Hematopoietic multipotent progenitor cell (in vitro differentiated cells): ENCODE data around the gene ATRN. TPM values are rescaled to one million over a fixed set of nuclear protein-coding genes. Genes with fewer than 3 reads are reported as not detected.
"Not testable (repeated sequence)": the region's sequence is repeated elsewhere in the genome, so short reads cannot be mapped to it uniquely, and the experiment has no call there.

ENCODE experiments used
- DNase-seq, 3 donors: peaks; one replicate each; pipeline ENCODE4 v3.0.0-alpha.2; 2011 to 2015; ENCODE audit warnings: low read depth in 2 of 3, low spot score in 2 of 3
- total RNA-seq: library from RNA; depleted of rRNA; stranded (reverse); fragments of >200 nt; gene quantifications from one replicate; pipeline ENCODE4 v1.2.3, GENCODE V29; 2012

Gene ATRN
- total RNA-seq, 1 donor = 32.3 TPM

DNA sequence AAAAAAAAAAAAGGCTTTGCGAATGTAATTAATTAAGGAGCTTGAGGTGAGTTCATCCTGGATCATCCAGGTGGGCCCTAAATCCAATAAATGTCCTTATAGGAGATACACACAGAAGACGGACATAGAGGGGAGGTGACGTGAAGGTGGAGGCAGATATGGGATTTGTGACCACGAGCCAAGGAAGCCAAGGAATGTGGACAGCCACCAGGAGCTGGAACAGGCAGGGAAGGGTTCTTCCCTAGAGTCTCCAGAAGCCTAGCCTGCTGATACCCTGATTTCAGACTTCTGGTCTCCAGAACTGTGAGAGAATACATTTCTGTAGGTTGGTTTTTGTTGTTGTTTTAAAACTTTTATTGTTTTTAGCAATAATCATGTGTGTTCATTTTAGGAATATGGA is 6.7 kb upstream of the ATRN start:
- DNase-seq = no peak

DNA sequence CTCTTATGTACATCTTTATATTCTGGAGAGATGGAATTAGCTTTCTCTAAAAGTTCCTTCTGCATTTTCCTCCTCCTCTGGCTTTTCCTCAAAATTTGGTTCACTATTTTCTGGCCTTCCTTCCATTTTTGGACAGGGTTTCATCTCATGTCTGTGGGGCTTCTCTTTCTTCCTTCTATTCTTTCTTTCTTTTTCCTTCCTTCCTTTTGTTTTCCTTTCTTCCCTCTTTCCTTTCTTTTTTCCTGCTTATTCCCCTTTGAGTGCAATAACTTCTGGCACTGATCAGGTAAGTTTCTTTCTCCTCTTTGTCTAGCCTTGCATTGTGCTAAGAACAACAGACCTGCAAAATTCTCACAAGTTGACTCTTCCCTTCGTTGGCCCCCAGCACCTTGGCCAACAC is 5.5 kb upstream of the ATRN start:
- DNase-seq = no peak

DNA sequence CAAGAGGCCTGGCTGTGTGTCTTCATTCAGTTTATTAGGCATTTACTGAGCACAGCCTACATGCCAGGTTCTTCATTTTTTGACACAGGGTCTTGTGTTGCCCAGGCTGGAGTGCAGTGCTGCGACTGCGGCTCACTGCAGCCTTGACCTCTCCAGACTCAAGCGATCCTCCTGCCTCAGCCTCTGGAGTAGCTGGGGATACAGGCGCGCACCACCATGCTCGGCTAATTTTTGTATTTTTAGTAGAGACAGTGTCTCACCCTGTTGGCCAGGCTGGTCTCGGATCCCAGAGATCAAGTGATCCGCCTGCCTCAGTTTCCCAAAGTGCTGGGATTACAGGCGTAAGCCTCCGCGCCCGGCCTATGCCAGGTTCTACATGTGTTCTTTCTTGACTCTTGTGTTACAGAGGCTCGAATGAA is 601 bp upstream of the ATRN start:
- no peak for DNase-seq

GRCh38 chr20:3471397-3472021 is 691 bp downstream of the ATRN start:
- DNase-seq = peak in 1 of 3 donors; percentile 7

GRCh38 chr20:3472105-3472504 is 1.3 kb downstream of the ATRN start:
- no peak for DNase-seq

DNA sequence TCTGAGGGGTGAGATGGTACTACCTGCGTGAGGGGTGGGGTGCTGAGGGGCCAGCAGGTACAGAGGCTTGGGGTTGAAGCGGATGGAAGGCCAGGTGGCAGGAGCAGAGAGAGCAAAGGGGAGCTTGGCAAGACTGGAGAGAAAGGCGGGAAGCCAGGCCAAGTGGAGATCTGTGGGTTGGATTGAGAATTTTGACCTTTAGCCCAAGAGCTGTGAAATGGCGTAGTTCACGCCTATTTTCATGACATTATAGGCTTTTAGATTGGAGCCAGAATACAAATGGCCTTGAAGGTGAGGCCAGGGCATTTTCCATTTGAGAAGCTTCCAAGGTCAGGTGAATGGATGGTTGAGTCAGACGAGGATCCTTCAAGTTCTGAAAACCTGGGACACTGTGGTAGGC is 2.5 kb downstream of the ATRN start:
- DNase-seq = no peak

- no peak for DNase-seq
These were observed 3.1 kb downstream of the ATRN start for GRCh38 chr20:3473944-3474343.

- DNase-seq = not testable (repeated sequence)
These were observed 6.4 kb downstream of the ATRN start for GRCh38 chr20:3477003-3477860.

DNA sequence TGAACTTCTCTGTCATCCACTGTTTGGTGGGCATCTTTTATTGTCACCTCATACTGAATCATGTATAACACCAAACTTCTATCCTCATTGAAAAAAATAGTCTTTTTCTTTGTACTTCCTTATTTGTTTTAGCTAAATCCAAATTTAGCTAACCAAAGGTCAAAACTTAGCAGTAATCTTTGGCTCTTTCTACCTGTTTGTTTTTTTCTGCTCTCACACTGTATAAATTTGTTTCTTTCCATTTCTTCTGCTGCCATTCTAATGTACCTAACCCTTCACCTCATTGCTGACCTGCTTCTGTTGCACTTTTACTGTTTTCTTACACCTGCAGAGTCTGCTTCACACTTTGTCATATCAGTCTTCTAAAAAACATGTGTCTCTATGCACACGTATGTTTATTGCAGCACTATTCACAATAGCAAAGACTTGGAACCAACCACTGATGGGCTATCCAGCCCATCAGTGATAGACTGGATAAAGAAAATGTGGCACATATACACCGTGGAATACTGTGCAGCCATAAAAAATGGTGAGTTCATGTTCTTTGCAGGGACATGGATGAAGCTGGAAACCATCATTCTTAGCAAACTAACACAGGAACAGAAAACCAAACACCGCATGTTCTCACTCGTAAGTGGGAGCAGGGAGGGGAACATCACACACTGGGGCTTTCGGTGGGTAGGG is 7.2 kb downstream of the ATRN start:
- no peak for DNase-seq

DNA sequence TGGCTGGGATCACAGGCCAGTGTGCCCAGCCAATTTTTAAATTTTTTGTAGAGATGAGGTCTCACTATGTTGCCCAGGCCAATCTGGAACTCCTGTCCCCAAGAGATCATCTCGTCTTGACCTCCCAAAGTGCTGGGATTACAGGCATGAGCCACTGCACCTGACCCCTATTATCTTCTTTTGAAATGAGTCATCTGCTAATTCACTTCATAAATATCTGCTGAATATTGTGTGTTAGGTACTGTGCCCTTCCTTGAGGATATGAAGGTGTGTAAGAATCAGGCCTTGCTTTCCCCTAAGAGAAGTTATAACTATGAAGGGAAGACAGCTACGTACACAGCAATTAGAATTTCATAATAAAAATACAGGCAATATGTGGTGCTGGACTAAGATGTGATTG is 8.2 kb downstream of the ATRN start:
- no peak for DNase-seq

DNA sequence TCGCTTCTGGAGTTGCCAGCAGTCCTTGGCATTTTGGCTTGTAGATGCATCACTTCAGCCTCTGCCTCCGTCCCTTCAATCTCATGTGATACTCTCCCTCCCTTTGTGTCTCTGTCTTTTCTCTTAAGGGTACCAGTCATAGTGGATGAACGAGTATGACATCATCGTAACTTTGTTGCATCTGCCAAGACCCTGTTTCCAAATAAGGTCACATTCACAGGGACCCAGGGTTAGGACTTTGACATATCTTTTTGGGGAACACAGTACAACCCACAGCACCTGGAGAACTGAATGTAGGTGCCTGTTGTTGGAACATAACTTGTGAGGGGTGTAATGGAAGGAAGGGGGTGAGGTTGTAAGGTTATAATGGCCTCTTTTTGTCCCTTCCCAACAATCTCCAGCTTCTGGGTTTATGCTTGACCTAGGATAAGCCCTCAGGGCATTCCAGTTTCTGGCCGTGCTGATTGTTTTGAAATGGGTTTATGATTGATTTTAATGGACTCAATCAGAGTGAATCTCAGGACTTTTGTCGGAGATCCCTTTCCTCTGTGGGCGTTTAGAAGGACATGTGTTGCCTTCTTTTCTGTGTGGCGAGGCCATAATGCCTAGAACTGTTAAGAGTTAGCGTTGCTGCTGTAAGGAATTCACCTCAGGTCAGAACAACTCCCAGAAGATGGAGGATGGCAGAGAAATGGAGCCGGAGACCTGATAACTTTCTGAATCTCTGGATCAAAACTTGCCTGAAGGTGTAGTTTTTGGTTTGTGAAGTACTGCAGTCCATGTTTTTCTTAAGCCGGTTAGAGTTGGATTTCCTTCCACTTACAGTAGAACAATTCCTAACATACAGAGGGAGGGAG is 9.2 kb downstream of the ATRN start:
- DNase-seq = no peak

GRCh38 chr20:3483309-3483708 is 12.5 kb downstream of the ATRN start:
- no peak for DNase-seq

DNA sequence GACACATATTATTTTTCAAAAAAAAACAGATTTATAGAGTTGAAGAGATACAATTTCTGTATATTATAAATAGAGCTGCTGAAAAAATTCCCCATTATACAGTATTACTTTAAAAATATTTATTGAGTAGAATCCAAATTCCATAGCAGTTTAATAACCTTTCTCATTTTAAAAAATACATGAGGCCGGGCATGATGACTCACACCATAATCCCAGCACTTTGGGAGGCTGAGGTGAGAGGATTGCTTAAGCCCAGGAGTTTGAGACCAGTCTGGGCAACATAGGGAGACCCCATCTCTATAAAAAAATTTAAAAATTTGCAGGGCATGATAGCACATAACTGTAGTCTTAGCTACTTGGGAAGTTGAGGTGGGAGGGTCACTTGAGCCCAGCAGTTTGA is 13.0 kb downstream of the ATRN start:
- no peak for DNase-seq

GRCh38 chr20:3485913-3486312 is 15.1 kb downstream of the ATRN start:
- DNase-seq = no peak

DNA sequence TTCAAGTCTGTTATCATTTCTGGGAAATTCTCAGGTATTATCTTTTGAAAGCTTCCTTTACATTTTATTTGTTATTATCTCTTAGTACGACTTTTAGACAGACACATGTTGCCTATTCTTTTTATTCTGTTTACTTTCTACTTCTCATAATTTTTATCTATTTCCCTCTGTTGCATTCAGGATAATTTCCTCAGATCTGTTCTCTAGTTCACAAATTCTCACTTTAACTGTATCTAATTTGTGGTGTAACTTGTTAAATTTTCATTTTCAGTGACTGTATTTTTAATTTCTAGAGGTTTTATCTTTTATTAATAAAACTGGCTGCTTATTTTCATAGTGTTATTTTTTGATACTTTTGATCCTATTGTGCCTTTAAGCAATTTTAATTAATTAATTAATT is 16.0 kb downstream of the ATRN start:
- no peak for DNase-seq

- DNase-seq = no peak
These were observed 21.9 kb downstream of the ATRN start for GRCh38 chr20:3492669-3493068.

DNA sequence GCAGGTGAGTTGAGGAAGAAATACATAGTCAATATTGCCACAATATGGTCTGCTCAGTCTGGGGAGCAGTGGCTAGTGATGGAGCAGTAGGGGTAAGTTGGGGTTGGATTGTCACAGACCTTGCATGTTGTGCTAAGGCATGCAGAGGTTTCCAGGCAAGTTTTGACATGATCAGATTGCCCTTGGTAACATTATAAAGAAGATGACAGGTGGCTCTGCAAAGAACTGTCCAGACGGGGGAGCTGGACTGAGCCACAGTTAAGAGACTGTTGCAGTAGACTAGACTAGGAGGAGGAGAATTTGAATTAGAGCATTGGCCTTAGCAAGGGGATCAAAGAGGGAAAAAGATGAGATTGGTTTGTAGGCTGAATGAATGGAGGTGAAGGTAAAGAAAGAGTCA is 23.4 kb downstream of the ATRN start:
- no peak for DNase-seq

- DNase-seq = no peak
These were observed 32.1 kb downstream of the ATRN start for GRCh38 chr20:3502878-3503277.

GRCh38 chr20:3505148-3505547 is 34.3 kb downstream of the ATRN start:
- no peak for DNase-seq

DNA sequence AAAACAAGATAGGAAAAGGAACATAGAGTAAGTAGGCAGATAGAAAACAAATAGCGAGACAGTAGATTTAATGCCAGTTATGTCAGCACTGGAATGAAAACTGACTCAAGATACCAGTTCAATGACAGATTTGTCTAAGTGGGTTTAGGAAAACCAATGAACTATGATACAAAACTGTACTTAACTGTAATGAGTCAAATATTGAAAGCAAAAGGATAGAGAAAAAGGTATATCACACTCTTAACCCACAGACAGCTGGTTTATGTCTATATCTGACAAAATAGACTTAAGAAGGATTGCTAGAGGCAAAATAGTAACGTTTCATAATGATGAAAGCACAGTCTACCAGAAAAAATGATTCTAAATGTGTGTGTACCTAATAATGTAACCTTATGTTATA is 38.2 kb downstream of the ATRN start:
- DNase-seq = no peak

GRCh38 chr20:3510110-3510509 is 39.3 kb downstream of the ATRN start:
- no peak for DNase-seq
